Fibroblast of lung (primary cell): Measurements from ENCODE around the gene CRELD1.

ENCODE experiments used
- CTCF ChIP-seq, 2 donors: IDR thresholded peaks in 1 of 2; conservative IDR thresholded peaks in 1 of 2; 1 replicate in 1 of 2; 2 replicates in 1 of 2; pipeline ENCODE4 v1.5.1; 2011 to 2012; ENCODE audit warnings: low read length in 2 of 2, control low read depth in 1 of 2, inconsistent platforms in 1 of 2, low read depth in 1 of 2, mild to moderate bottlenecking in 1 of 2
- EZH2 ChIP-seq: IDR thresholded peaks from 2 replicates; pipeline ENCODE4 v1.5.1; 2012; ENCODE audit warnings: low read length, control low read depth, mild to moderate bottlenecking; ENCODE audit errors: missing control alignments

- TF ChIP-seq CTCF (conservative IDR thresholded peaks at IDR 0.05 in 1 of 2, IDR thresholded peaks at IDR 0.05 in 1 of 2; ENCODE audit: low read depth in 1 of 2, low read length in 2 of 2) = no peak
- no peak for TF ChIP-seq EZH2
Measured at GRCh38 chr3:9949626-9950025, 16.0 kb downstream of the CRELD1 start.
